ENCODE data around the gene DDA1.

- no peak for TF ChIP-seq CTCF (IDR thresholded peaks at IDR 0.05; ENCODE audit: insufficient read depth, low read length, poor library complexity, severe bottlenecking)
- no peak for TF ChIP-seq EZH2phosphoT487 (conservative IDR thresholded peaks at IDR 0.05; ENCODE audit: low read length)
Observed at GRCh38 chr19:17266975-17267788, 42.2 kb upstream of the DDA1 start, which contains the start of gene BABAM1.
